Measurements from ENCODE around the gene FOXE3.

DNA sequence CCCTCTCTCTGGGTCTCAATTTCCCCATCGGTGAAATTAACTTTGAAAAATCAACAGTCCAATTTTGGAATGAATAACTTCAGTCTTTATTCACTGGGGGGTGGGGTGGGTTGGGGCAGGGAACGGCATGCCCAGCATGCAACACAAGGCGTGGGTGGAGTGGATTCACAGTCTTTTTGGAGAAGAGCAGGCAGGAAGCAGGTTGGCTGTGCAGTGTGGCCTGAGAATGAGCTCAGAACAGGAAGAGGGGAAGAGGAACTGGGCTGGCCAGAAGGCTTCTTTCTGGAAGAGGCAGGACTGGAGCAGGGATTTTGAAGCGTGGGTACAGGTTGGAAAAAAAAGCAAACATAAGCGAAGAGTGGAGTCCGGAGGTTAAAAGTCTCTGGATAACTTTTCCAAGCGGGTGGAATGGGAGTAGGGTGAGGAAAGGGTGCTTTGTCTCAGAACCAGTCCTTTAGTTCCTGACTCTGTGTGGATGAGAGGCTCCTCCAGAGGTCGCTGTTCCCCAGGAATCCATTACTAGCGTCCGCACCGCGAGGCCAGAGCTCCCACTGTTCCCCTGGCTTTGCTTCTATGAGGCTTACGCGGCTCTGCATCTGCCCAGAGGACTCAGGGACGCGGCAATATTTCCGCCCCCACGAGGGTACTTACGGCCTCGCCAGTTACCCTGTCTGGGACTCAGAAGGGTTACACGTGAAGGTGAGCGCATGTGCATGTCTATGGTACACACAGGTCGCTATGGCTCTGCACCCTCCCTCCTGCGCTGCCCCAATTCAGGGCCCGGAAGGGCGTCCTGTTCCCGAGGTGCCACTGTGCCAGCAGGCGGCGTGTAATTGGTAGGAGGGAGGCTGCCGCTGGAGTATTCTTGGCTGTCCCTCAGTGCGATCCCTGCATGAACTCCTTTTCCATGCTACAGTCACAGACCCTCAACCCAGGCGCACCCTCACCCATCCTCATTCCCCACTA lies 16.3 kb downstream of the FOXE3 start:
- TF ChIP-seq, protein P1, sequence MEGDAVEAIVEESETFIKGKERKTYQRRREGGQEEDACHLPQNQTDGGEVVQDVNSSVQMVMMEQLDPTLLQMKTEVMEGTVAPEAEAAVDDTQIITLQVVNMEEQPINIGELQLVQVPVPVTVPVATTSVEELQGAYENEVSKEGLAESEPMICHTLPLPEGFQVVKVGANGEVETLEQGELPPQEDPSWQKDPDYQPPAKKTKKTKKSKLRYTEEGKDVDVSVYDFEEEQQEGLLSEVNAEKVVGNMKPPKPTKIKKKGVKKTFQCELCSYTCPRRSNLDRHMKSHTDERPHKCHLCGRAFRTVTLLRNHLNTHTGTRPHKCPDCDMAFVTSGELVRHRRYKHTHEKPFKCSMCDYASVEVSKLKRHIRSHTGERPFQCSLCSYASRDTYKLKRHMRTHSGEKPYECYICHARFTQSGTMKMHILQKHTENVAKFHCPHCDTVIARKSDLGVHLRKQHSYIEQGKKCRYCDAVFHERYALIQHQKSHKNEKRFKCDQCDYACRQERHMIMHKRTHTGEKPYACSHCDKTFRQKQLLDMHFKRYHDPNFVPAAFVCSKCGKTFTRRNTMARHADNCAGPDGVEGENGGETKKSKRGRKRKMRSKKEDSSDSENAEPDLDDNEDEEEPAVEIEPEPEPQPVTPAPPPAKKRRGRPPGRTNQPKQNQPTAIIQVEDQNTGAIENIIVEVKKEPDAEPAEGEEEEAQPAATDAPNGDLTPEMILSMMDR (IDR thresholded peaks at IDR 0.05; ENCODE audit: extremely low read depth in 1 of 2, insufficient read depth in 1 of 2, low read depth in 1 of 2, low read length in 2 of 2) = peak; percentile 80 to 83
- TF ChIP-seq MYC (IDR thresholded peaks at IDR 0.05; ENCODE audit: low read depth, low read length) (no peak), POLR2A (IDR thresholded peaks at IDR 0.05; ENCODE audit: low read depth, low read length) (no peak), POLR2AphosphoS5 (IDR thresholded peaks at IDR 0.05; ENCODE audit: insufficient read depth, low read depth, low read length) (no peak), EZH2 (IDR thresholded peaks at IDR 0.05; ENCODE audit: borderline replicate concordance, low read depth, low read length, severe bottlenecking) (no peak), JUN (IDR thresholded peaks at IDR 0.05; ENCODE audit: borderline replicate concordance, insufficient read depth, insufficient read length, low read depth) (no peak), FOS (IDR thresholded peaks at IDR 0.05; ENCODE audit: borderline replicate concordance, insufficient read depth, low read length) (no peak)
- TF ChIP-seq, protein P2, sequence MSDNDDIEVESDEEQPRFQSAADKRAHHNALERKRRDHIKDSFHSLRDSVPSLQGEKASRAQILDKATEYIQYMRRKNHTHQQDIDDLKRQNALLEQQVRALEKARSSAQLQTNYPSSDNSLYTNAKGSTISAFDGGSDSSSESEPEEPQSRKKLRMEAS (IDR thresholded peaks at IDR 0.05; ENCODE audit: insufficient read depth, insufficient read length) = no peak

Data from endothelial cell of umbilical vein (primary cell).